Measurements from ENCODE around the gene SALL2. TPM values are rescaled to one million over a fixed set of nuclear protein-coding genes. Genes with fewer than 3 reads are reported as not detected.
A peak's percentile ranks its signal among the peaks of the same experiment; 100 is the strongest.

Gene SALL2
- total RNA-seq, 1 experiment from 2014 or later: 287 TPM

GRCh38 chr14:21498540-21499526, 27.3 kb downstream of the SALL2 start:
- Histone ChIP-seq H4K5ac (ENCODE audit: insufficient read length, low read depth, low read length) (no peak overlapping the region), H3K9me3 (ENCODE audit: control insufficient read depth, low read depth, low read length) (no peaks in the 10 kb centered on the region), H3K23ac (ENCODE audit: insufficient read length, low read depth, low read length) (no peak overlapping the region), H2BK12ac (ENCODE audit: insufficient read length, low read depth, low read length) (no peak overlapping the region), H3K14ac (ENCODE audit: insufficient read depth, low read length) (no peak overlapping the region), H2BK20ac (ENCODE audit: low read depth, low read length, poor library complexity, severe bottlenecking) (no peak overlapping the region), H3K4me1 (ENCODE audit: insufficient read depth, low read length) (no peaks in the 10 kb centered on the region; the same call in 1 of the 2 replicates), H4K20me1 (ENCODE audit: control insufficient read depth, insufficient read depth, insufficient read length) (no peaks in the 10 kb centered on the region), H3K23me2 (ENCODE audit: insufficient read length, low read depth, low read length, poor library complexity, severe bottlenecking) (no peaks in the 10 kb centered on the region), H4K8ac (replicated peaks; ENCODE audit: insufficient read length, low read depth, low read length) (no peak overlapping the region), H2BK120ac (ENCODE audit: low read depth, low read length, poor library complexity, severe bottlenecking) (no peak overlapping the region), H2BK5ac (ENCODE audit: insufficient read length, low read length) (no peak overlapping the region), H3K9ac (ENCODE audit: extremely low read depth, insufficient read length, low read length) (no peak overlapping the region), H3K27me3 (ENCODE audit: insufficient read depth, low read length) (no peaks in the 10 kb centered on the region), H4K91ac (ENCODE audit: insufficient read length, low read depth, low read length) (no peak overlapping the region), H3T11ph (ENCODE audit: low read length) (no peak overlapping the region), H3K18ac (ENCODE audit: insufficient read length, low read depth, low read length) (no peak overlapping the region), H3K56ac (ENCODE audit: insufficient read length, low read depth, low read length) (no peak overlapping the region), H3K79me1 (ENCODE audit: insufficient read depth, low read depth, low read length, poor library complexity, severe bottlenecking) (no peaks in the 10 kb centered on the region), H3K4me2 (ENCODE audit: insufficient read depth, insufficient read length, low read length) (no peak overlapping the region), H3K4ac (ENCODE audit: low read depth, low read length) (no peak overlapping the region), H2BK15ac (ENCODE audit: low read depth, low read length) (no peak overlapping the region), H2AK5ac (ENCODE audit: insufficient read length, low read length) (no peak overlapping the region), H2AFZ (ENCODE audit: low read length) (no peak overlapping the region), H3K79me2 (ENCODE audit: insufficient read depth, low read length) (peaks cover 3% of the 10 kb centered on the region; the same call in 1 of the 2 replicates), H3K27ac (ENCODE audit: insufficient read length, low read depth, low read length) (no peak overlapping the region)
- peak overlapping the region; percentile 75 to 90 (median 76) for H3K27ac Mint-ChIP-seq
- H3K36me3 Mint-ChIP-seq (ENCODE audit: insufficient read depth in 1 of 3, low read depth in 3 of 3): peaks cover 80 to 96% (median 87%) of the 10 kb centered on the region in 3 experiments; a peak in 6 of 7 replicates
- no CpG with 5 or more reads among the region's 5 CpGs for WGBS (ENCODE audit: extremely low coverage, insufficient read length, low lambda C conversion rate)
- H3K27me3 Mint-ChIP-seq (ENCODE audit: low read depth): no peaks in the 10 kb centered on the region
- TF ChIP-seq, protein P1, sequence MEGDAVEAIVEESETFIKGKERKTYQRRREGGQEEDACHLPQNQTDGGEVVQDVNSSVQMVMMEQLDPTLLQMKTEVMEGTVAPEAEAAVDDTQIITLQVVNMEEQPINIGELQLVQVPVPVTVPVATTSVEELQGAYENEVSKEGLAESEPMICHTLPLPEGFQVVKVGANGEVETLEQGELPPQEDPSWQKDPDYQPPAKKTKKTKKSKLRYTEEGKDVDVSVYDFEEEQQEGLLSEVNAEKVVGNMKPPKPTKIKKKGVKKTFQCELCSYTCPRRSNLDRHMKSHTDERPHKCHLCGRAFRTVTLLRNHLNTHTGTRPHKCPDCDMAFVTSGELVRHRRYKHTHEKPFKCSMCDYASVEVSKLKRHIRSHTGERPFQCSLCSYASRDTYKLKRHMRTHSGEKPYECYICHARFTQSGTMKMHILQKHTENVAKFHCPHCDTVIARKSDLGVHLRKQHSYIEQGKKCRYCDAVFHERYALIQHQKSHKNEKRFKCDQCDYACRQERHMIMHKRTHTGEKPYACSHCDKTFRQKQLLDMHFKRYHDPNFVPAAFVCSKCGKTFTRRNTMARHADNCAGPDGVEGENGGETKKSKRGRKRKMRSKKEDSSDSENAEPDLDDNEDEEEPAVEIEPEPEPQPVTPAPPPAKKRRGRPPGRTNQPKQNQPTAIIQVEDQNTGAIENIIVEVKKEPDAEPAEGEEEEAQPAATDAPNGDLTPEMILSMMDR (conservative IDR thresholded peaks at IDR 0.05): peak; percentile 75
- no peaks in the 10 kb centered on the region for H3K9me3 Mint-ChIP-seq
- DNase-seq: no peak
- H3K4me1 Mint-ChIP-seq: peaks cover 31 to 33% of the 10 kb centered on the region in 2 experiments
- no peak overlapping the region for H3K4me3 Mint-ChIP-seq

Data from H9 (cell line).